Body of pancreas (tissue), 4 donors: ENCODE data around the gene SLC17A7. TPM values are rescaled to one million over a fixed set of nuclear protein-coding genes. Genes with fewer than 3 reads are reported as not detected.
A peak's percentile ranks its signal among the peaks of the same experiment; 100 is the strongest.

Source experiments
- ATAC-seq: fragments of 150-250 bp; one replicate; pipeline ENCODE4 v1.9.1; 2016
- DNase-seq, 4 donors: peaks; one replicate each; pipeline ENCODE4 v3.0.0-alpha.2; 2019
- H3K27ac ChIP-seq, 4 donors: fragments of 200-600 bp; sonication (generic); 1 replicate in 3 of 4; 2 replicates in 1 of 4; pipeline versions ENCODE4 v1.5.1 to v1.6.1; 2016 to 2019; ENCODE audit warnings: mild to moderate bottlenecking in 1 of 4, mixed read lengths in 1 of 4, moderate library complexity in 1 of 4
- H3K27me3 ChIP-seq, 2 donors: fragments of 200-600 bp; sonication (generic); one replicate each; pipeline ENCODE4 v1.6.0; 2016; ENCODE audit warnings: mild to moderate bottlenecking in 1 of 2
- H3K36me3 ChIP-seq, 2 donors: fragments of 200-600 bp; sonication (generic); replicated peaks in 1 of 2; 2 replicates each; pipeline ENCODE4 v1.5.1; 2016; ENCODE audit warnings: low read depth in 2 of 2; ENCODE audit not compliant: insufficient read depth in 1 of 2
- H3K4me1 ChIP-seq: fragments of 200-600 bp; sonication (generic); one replicate; pipeline ENCODE4 v1.6.0; 2016
- H3K4me3 ChIP-seq, 2 donors: fragments of 200-600 bp; sonication (generic); 1 replicate in 1 of 2; 2 replicates in 1 of 2; pipeline ENCODE4 v1.5.1; 2016 to 2019
- H3K9me3 ChIP-seq, 3 donors: fragments of 200-600 bp; sonication (generic); 1 replicate in 2 of 3; 2 replicates in 1 of 3; pipeline ENCODE4 v1.5.1; 2016
- CTCF ChIP-seq, 7 experiments: fragments of 450-650 bp in 4 of 7; fragments of 200-600 bp in 3 of 7; sonication (generic) in 3 of 7; IDR thresholded peaks; one replicate each; pipeline ENCODE4 v1.5.1; 2016 to 2019; ENCODE audit warnings: antibody characterized with exemption in 7 of 7
- POLR2A ChIP-seq, 3 donors: fragments of 450-650 bp; IDR thresholded peaks; one replicate each; pipeline ENCODE4 v1.6.1; 2016; ENCODE audit warnings: antibody characterized with exemption in 3 of 3, mild to moderate bottlenecking in 2 of 3
- WGBS, 2 donors: methylation state at CpG; one replicate each; pipeline ENCODE4 v1.1.5; 2017; 5-methylcytosine and 5-hydroxymethylcytosine counted together
- intact Hi-C: fragments of 100-400 bp; cut with DNase I; formaldehyde crosslinking; loops from one replicate; pipeline ENCODE4 v1.15.1; 2023
- total RNA-seq, 2 donors: library from RNA; depleted of rRNA; stranded (reverse); fragments of >200 nt; gene quantifications; one replicate each; pipeline ENCODE4 v1.1.0, GENCODE V29; 2016

SLC17A7 gene
- total RNA-seq, 2 donors from 2014 or later, result 0.26 TPM; not detected in 1

GRCh38 chr19:49437231-49437630, 4.1 kb downstream of the SLC17A7 start:
- no peaks in the 10 kb centered on the region for H3K36me3 ChIP-seq
- WGBS, 2 donors, result 13 to 15% methylated on average over 8 of the region's 8 CpGs
- peaks cover 9% of the 10 kb centered on the region for H3K4me1 ChIP-seq
- no peak for ATAC-seq
- no peak for DNase-seq
- no peak for TF ChIP-seq CTCF (IDR thresholded peaks at IDR 0.05)
- no peak for TF ChIP-seq POLR2A (IDR thresholded peaks at IDR 0.05)
- no peak overlapping the region for H3K27ac ChIP-seq
- peaks cover 3 to 62% of the 10 kb centered on the region in 2 donors for H3K27me3 ChIP-seq
- intact Hi-C loops, result loop anchor here (10.0 kb wide), 1 partner anchor 212 kb away; no protein-coding TSS in a partner anchor
- no peak overlapping the region for H3K4me3 ChIP-seq
- H3K9me3 ChIP-seq, result no peaks in the 10 kb centered on the region

GRCh38 chr19:49436381-49437017, 4.8 kb downstream of the SLC17A7 start:
- Histone ChIP-seq H3K9me3 (no peaks in the 10 kb centered on the region), H3K27ac (no peak overlapping the region), H3K4me3 (no peak overlapping the region), H3K4me1 (peaks cover 6% of the 10 kb centered on the region), H3K36me3 (no peaks in the 10 kb centered on the region), H3K27me3 (peaks cover 5 to 59% of the 10 kb centered on the region in 2 donors)
- intact Hi-C loops, result loop anchor here (10.0 kb wide), 1 partner anchor 212 kb away; no protein-coding TSS in a partner anchor
- no peak for TF ChIP-seq CTCF (IDR thresholded peaks at IDR 0.05)
- no peak for TF ChIP-seq POLR2A (IDR thresholded peaks at IDR 0.05)
- DNase-seq (peak in 1 of 4 donors; percentile 41), ATAC-seq (no peak)
- WGBS, 2 donors, result 7 to 11% methylated on average over 29 to 42 of the region's 42 CpGs

GRCh38 chr19:49435670-49436069, 5.7 kb downstream of the SLC17A7 start:
- ATAC-seq (no peak), DNase-seq (no peak)
- no peak for TF ChIP-seq POLR2A (IDR thresholded peaks at IDR 0.05)
- intact Hi-C loops, result loop anchor here (10.0 kb wide), 1 partner anchor 211 kb away; no protein-coding TSS in a partner anchor
- Histone ChIP-seq H3K4me3 (no peak overlapping the region), H3K27ac (no peak overlapping the region), H3K27me3 (peaks cover 5 to 62% of the 10 kb centered on the region in 2 donors), H3K4me1 (peaks cover 6% of the 10 kb centered on the region), H3K9me3 (no peaks in the 10 kb centered on the region), H3K36me3 (no peaks in the 10 kb centered on the region)
- WGBS, 2 donors, result 72 to 75% methylated on average over 10 of the region's 10 CpGs

- H3K36me3 ChIP-seq, result no peaks in the 10 kb centered on the region
- WGBS, 2 donors, result 79 to 80% methylated on average over 18 of the region's 18 CpGs
- no peaks in the 10 kb centered on the region for H3K9me3 ChIP-seq
- intact Hi-C loops, result loop anchor here (10.0 kb wide), 1 partner anchor 210 kb away; no protein-coding TSS in a partner anchor
- peaks cover 6% of the 10 kb centered on the region for H3K4me1 ChIP-seq
- no peak for TF ChIP-seq CTCF (IDR thresholded peaks at IDR 0.05)
- no peak for TF ChIP-seq POLR2A (IDR thresholded peaks at IDR 0.05)
- ATAC-seq, result no peak
- no peak overlapping the region for H3K4me3 ChIP-seq
- peaks cover 5 to 57% of the 10 kb centered on the region in 2 donors for H3K27me3 ChIP-seq
- DNase-seq, result no peak
- H3K27ac ChIP-seq, result no peak overlapping the region
These were observed 6.3 kb downstream of the SLC17A7 start for GRCh38 chr19:49434907-49435583.

GRCh38 chr19:49433240-49433901, 8.0 kb downstream of the SLC17A7 start:
- intact Hi-C loops, result loop anchor here (10.0 kb wide), 1 partner anchor 209 kb away; no protein-coding TSS in a partner anchor
- no peak for ATAC-seq
- H3K27me3 ChIP-seq, result peaks cover 5 to 61% of the 10 kb centered on the region in 2 donors

More at GRCh38 chr19:49433240-49433901, 8.0 kb downstream of the SLC17A7 start:
- H3K9me3 ChIP-seq, result no peaks in the 10 kb centered on the region
- 13 to 20% methylated on average over 31 of the region's 31 CpGs for WGBS, 2 donors
- no peaks in the 10 kb centered on the region for H3K36me3 ChIP-seq
- no peak overlapping the region for H3K4me3 ChIP-seq
- DNase-seq, result no peak
- no peak overlapping the region for H3K27ac ChIP-seq
- peaks cover 9% of the 10 kb centered on the region for H3K4me1 ChIP-seq
- TF ChIP-seq POLR2A (IDR thresholded peaks at IDR 0.05) (no peak), CTCF (IDR thresholded peaks at IDR 0.05) (no peak)
